ENCODE data around the gene CLDN16.

GRCh38 chr3:190345027-190345821 lies 42.7 kb upstream of the CLDN16 start:
- TF ChIP-seq TAF1 (IDR thresholded peaks at IDR 0.05; ENCODE audit: borderline replicate concordance, insufficient read depth, low read length) (no peak), REST (IDR thresholded peaks at IDR 0.05; ENCODE audit: insufficient read depth in 1 of 2, low read depth in 2 of 2, low read length in 2 of 2) (no peak), POLR2AphosphoS5 (IDR thresholded peaks at IDR 0.05; ENCODE audit: low read depth, low read length) (no peak)

All from PFSK-1 (cell line).